NCI-H69 (cell line): Measurements from ENCODE around the gene ZNF207.
"Not testable (repeated sequence)": the region's sequence is repeated elsewhere in the genome, so short reads cannot be mapped to it uniquely, and the experiment has no call there.

Experiments used
- DNase-seq: peaks from one replicate; lab custom pipeline; 2025; lab: John Stamatoyannopoulos, UW

The ZNF207 gene

GRCh38 chr17:32335046-32335445, 14.9 kb upstream of the ZNF207 start:
- no peak for DNase-seq

- DNase-seq = no peak
Measured at GRCh38 chr17:32335687-32336086, 14.3 kb upstream of the ZNF207 start.

GRCh38 chr17:32341141-32341856, 8.7 kb upstream of the ZNF207 start:
- peak; percentile 59 for DNase-seq

- DNase-seq = peak; percentile 91
Measured at GRCh38 chr17:32341857-32342602, 7.9 kb upstream of the ZNF207 start, which contains the start of gene C17orf75. Gene C17orf75 (minus strand): TSS chr17:32342173. CDS start chr17:32342139, 34 bp downstream.

GRCh38 chr17:32342603-32343325, 7.2 kb upstream of the ZNF207 start:
- peak; percentile 54 for DNase-seq

- DNase-seq = no peak
Measured at GRCh38 chr17:32345951-32346600, 3.9 kb upstream of the ZNF207 start.

- DNase-seq = no peak
Measured at GRCh38 chr17:32348483-32348800, 1.5 kb upstream of the ZNF207 start.

- peak; percentile 53 for DNase-seq
Measured at GRCh38 chr17:32349503-32349853, 479 bp upstream of the ZNF207 start.

- peak; percentile 76 for DNase-seq
Measured at GRCh38 chr17:32350666-32351418, 885 bp downstream of the ZNF207 start.

- not testable (repeated sequence) for DNase-seq
Measured at GRCh38 chr17:32352734-32353133, 2.8 kb downstream of the ZNF207 start.

- no peak for DNase-seq
Measured at GRCh38 chr17:32355649-32356377, 5.9 kb downstream of the ZNF207 start.

- DNase-seq = no peak
Measured at GRCh38 chr17:32356378-32356743, 6.4 kb downstream of the ZNF207 start.

GRCh38 chr17:32356750-32357149, 6.8 kb downstream of the ZNF207 start:
- no peak for DNase-seq

GRCh38 chr17:32357615-32358014, 7.7 kb downstream of the ZNF207 start:
- DNase-seq = no peak

GRCh38 chr17:32361270-32361669, 11.3 kb downstream of the ZNF207 start:
- DNase-seq = no peak

GRCh38 chr17:32370426-32370825, 20.5 kb downstream of the ZNF207 start:
- DNase-seq = no peak

- no peak for DNase-seq
Measured at GRCh38 chr17:32382526-32383223, 32.7 kb downstream of the ZNF207 start.

GRCh38 chr17:32383926-32384434, 34.0 kb downstream of the ZNF207 start:
- DNase-seq = no peak

- DNase-seq = no peak
Measured at GRCh38 chr17:32385121-32385520, 35.2 kb downstream of the ZNF207 start.

- DNase-seq = no peak
Measured at GRCh38 chr17:32385971-32386370, 36.0 kb downstream of the ZNF207 start.
